ENCODE measurements around the gene ACMSD.

GRCh38 chr2:134926231-134926931 is 88.0 kb downstream of the ACMSD start:
- TF ChIP-seq CTCF (conservative IDR thresholded peaks at IDR 0.05; ENCODE audit: low read depth, low read length), result no peak
- no peak for TF ChIP-seq EZH2phosphoT487 (IDR thresholded peaks at IDR 0.05; ENCODE audit: borderline replicate concordance, low read length)

Measured in PC-3 (cell line).